Activated CD8-positive, alpha-beta memory T cell treated with anti-CD3 and anti-CD28 coated beads, Interleukin-2, amount 50 U/mL, for 48 hours (primary cell): ENCODE results near the gene GID8.
"Not testable (repeated sequence)": the region's sequence is repeated elsewhere in the genome, so short reads cannot be mapped to it uniquely, and the experiment has no call there.

Source experiments
- DNase-seq: peaks from one replicate; pipeline ENCODE4 v3.0.0-alpha.2; 2020

Gene GID8

GRCh38 chr20:62959998-62960436, 22.1 kb downstream of the GID8 start:
- no peak for DNase-seq

GRCh38 chr20:62960446-62961309, 22.7 kb downstream of the GID8 start:
- DNase-seq, result not testable (repeated sequence)

- no peak for DNase-seq
These were observed 23.4 kb downstream of the GID8 start for GRCh38 chr20:62961310-62961783.

DNA sequence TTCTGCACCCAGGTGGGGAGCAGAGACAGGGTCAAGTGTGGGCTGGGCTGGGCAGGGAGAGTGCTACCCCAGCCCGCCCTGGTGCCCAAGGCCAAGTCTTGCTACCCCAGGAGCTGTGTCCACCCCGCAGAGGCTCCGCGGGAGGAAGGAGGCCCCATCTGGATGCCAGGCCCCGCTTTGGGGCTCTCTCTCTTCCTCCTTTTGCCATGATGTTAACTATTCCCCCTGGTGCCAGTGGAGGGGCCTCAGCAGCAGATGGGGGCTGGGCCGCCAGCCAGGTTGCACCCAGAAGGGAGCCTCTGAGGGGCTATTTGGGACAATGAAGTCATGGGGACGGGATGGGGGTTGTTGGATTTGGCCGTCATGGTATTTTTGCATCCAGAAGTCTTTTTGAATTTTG, 23.9 kb downstream of the GID8 start:
- DNase-seq, result no peak

DNA sequence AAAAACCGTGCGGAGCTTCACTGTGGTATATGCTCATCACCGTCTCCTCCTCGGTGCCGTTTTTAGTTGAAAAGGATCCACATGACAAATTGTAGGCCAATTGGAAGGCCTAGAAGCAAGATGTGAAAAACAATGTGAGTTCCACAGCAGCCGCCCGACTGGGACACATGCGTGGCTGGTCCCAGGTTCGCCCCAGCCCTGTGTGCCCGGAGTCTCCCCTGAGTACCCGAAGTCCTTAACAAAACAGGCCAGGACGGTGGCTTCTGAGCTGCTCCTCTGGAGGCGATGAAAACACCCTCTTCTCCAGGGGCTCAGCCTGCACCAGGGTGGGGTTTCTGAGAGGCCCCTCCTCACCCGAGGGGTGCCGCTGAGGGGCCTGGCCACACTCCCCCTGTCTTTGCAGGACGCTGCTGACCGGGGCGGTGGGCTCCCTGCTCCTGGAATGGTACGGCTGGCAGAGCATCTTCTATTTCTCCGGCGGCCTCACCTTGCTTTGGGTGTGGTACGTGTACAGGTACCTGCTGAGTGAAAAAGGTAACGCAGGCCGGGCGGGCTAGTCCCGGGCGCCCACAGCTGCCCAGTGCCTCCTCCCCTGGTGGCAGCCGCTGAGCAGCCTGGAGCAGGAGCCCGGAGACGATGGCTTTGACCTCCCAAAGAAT, 24.4 kb downstream of the GID8 start:
- DNase-seq, result no peak

GRCh38 chr20:62962891-62963613, 25.1 kb downstream of the GID8 start:
- no peak for DNase-seq

- DNase-seq, result no peak
These were observed 25.9 kb downstream of the GID8 start for GRCh38 chr20:62963614-62964397.

DNA sequence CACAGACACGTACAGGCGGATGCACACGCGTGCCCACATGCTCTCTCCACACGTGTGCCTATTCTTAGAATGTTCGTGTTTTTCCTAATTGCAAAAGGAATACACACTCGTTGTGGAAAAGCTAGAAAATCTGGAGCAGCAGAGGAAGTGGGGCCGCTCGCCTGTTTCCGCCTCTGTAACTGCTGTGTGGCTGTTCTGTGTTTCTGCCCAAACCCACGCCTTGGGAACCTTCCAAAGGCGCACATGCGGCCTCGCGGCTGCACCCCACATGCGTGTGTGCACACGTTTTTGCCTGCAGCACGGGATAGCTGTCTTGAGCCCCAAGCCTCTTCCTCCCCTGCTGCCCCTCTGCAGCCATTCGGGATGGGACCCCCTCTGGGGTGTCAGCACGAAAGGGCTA, 26.8 kb downstream of the GID8 start:
- no peak for DNase-seq

- DNase-seq, result no peak
These were observed 27.4 kb downstream of the GID8 start for GRCh38 chr20:62965363-62965771.

DNA sequence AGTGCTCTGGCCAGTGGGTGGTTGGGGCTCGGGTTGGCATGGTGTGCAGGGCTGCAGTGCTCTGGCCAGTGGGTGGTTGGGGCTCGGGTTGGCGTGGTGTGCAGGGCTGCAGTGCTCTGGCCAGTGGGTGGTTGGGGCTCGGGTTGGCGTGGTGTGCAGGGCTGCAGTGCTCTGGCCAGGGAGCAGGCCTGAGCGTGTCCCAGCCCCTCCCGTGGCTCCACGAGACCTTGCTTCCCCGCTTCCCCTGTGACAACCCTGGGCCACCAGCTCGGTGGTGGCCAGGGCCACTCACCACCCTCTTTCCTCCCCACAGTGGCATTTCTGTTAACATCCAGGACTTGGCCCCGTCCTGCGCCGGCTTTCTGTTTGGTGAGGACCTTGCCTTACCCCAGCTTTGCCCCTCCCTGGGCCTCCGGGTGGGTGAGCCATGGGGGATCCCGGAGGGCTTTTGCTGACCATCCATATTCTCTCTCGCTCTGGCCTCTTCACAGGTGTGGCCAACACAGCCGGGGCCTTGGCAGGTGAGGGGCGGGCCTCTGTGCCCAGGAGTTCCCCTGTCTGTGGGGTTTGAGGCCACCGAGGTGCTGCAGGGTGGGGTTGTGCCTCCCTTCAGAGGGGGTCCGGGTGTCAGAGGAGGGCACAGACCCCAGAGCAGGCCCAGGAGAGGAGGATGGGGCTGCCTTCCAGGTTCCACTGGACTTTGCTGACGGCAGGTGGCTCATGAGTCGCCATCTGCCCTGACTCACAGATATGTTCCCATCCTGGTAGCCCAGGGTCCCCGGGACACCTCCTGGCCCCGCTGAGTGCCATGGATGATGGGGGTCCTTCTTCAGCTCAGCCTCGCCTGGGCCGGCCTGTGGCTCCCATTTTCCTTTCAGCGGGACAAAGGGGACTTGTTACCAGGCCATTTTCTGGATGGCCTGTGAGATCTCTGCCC, 28.5 kb downstream of the GID8 start:
- DNase-seq, result no peak

DNA sequence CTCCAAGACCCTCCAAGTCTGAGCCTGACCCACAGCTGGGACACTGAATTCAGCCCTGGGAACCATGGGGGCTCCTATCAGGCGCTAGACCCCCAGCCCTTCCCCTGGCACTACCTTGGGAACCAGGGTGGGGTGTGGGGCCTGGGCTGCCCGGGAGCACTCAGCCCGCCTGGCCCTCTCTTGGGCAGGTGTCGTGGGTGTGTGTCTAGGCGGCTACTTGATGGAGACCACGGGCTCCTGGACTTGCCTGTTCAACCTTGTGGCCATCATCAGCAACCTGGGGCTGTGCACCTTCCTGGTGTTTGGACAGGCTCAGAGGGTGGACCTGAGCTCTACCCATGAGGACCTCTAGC, 29.2 kb downstream of the GID8 start:
- DNase-seq, result no peak

GRCh38 chr20:62967628-62968351, 29.8 kb downstream of the GID8 start:
- no peak for DNase-seq

- no peak for DNase-seq
These were observed 30.6 kb downstream of the GID8 start for GRCh38 chr20:62968378-62969178.

GRCh38 chr20:62969179-62969760, 31.3 kb downstream of the GID8 start:
- no peak for DNase-seq

GRCh38 chr20:62969939-62970306, 32.0 kb downstream of the GID8 start:
- DNase-seq, result no peak

- DNase-seq, result no peak
These were observed 32.6 kb downstream of the GID8 start for GRCh38 chr20:62970307-62971210.

- no peak for DNase-seq
These were observed 33.4 kb downstream of the GID8 start for GRCh38 chr20:62971211-62971949.
